H4 (cell line): ENCODE data around the gene ISYNA1. TPM values are rescaled to one million over a fixed set of nuclear protein-coding genes. Genes with fewer than 3 reads are reported as not detected.

ENCODE experiments used
- DNase-seq: peaks from one replicate; pipeline ENCODE4 v3.0.0-alpha.2; 2015; ENCODE audit warnings: low spot score
- total RNA-seq: library from RNA; depleted of rRNA; stranded (reverse); fragments of >200 nt; shearing (Covaris generic); gene quantifications from 2 replicates; pipeline ENCODE4 v1.2.3, GENCODE V29; 2014; rRNA removed

ISYNA1 gene
- 0.33 and 0.45 TPM in 2 replicates for total RNA-seq

DNA sequence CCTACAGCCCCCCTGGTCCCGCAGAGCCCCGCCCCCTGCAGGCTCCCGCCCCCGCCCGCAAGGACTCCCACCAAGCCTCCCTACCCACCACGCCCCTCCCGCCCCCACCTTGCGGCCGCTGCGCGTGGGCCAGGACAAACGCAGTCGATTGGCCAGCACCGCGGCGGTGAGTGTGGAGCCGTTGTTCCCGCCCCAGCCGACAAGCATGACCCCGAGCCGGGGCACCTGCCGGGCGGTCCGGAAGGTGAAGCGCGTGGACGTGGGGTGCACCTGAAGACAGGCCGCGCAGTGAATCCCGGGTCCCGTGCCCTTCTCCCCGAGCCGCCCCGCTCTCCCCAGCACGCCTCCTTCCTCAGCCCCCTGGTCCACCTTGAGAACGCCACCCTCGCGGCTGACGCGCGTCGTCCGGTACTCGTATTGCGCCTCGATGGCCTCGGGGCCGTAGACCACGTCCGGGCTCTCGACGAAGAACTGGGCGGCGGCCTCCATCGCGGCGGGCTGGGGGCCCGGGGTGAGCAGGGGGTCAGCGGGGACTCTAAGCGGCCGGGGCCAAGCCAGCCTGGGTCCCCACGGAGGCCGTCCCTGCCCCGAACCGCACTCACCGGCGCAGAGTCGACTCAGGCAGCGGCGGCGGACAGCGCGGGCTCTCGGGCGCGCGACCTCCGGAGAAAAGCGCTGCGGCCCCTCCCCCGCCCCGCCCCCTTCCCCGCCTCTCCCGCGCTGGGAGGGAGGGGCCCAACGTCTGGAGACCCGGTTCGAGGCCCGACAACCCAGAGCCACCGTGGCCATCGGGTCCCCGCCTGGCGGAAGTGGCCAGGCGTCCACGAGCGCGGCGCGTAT, at the start of gene ISYNA1:
Gene ISYNA1, minus strand, starts transcription at position 643 of the 840 bp plus-strand sequence. Its CDS starts 154 bp downstream, at position 489.
- no peak for DNase-seq

DNA sequence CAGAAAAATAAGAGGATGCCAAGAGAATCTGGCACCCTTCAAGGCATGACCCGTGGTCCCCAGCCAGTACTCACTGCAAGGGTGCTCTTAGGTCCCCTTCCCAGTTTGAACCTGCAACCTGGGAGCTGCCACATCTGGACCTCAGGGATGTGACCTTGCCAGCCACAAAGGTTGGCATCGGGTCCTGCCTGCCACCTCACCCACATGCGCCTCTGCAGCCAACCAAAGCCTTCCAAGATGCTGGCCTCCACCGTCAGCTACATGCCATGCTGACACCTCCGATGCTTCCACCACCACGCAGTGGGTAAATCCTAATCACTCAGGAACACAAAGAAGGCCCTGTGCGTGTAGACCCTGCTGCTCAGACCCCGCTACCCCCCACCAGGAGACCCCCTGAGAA, 48.8 kb upstream of the ISYNA1 start:
- DNase-seq, result no peak

DNA sequence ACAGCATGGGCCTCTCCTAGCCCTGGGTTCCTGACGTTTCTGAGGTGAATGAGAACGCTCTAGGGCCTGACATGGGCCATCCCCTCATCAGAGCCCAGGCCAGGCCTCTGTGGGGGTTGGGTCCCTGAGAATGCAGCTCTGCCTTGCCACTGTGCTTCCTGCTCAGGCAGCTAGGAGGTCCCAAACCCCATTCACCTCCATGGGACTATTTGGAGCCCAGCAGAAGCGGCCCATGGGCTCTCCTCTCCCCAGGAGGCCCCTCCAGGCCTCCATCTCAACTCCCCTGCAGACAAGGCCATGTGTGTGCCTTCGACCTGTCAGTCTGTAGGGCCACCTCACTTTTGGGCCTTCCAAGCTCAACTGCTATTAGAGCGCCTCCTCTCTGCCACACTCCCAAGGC, 47.1 kb upstream of the ISYNA1 start:
- no peak for DNase-seq

DNA sequence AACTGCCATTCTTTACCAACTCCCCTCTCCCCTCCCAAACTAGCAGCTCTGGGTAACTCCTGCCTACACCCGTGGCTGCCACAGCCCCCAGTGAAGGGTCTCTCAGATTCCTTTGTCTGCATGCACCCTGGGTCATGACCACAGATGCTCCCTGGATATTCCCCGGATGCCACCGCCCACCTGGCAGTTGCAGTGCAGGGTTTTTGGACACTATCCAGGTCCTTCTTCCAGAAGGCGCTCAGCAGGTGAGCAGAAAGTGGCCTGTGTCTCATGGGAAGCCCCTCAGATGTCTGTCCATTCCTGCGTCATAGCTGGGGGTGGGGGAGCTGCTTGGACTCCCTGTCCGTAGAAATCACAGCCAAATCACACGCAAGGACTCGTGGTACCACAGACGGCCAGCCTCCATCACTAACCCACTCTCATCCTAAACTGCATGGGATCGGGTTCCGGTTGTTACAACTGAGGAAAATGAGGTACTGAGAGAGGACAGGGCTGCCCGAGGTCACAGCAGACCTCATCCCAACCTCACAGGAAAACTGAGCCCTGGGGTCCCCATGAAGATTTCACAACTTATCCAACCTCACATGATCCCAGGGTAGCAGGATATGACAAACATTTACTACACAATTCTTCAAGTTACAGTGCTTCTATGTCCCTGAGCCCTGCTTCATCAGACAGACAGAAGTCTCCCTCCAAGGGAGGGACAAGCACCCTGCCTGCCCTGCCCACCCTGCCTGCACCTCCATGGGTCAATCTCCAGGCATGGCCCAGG, 45.4 kb upstream of the ISYNA1 start:
- no peak for DNase-seq

DNA sequence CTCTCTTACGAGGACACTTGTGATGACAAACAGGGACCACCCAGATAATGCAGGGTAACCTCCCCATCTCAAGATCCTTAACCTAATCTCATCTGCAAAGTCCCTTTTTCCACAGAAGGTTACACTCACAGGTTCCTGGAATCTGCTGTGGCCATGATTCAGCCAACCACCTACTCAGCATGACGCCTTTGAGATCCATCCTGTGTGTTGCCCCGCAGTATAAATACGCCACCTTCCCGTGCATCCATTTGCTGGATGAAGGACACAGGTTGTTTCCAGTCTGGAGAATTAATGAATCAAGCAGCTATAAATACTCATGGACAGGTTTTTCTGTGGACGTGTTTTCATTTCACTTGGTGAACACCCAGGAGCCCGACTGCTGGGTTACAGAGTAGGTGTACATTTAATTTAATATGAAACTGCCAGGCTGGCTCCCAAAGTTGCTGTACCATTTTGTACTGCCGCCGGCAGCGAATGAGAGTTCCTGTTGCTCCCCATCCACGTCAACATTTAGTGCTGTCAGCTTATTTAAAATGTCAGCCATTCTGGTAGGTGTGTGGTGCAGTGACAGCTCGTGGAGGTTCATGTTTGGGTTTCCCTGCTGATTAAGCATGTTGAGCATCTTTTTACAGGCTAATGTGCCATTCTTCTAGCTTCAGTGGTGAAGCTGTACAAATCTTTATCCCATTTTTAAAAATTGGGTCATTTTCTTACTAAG, 43.7 kb upstream of the ISYNA1 start:
- DNase-seq, result no peak

DNA sequence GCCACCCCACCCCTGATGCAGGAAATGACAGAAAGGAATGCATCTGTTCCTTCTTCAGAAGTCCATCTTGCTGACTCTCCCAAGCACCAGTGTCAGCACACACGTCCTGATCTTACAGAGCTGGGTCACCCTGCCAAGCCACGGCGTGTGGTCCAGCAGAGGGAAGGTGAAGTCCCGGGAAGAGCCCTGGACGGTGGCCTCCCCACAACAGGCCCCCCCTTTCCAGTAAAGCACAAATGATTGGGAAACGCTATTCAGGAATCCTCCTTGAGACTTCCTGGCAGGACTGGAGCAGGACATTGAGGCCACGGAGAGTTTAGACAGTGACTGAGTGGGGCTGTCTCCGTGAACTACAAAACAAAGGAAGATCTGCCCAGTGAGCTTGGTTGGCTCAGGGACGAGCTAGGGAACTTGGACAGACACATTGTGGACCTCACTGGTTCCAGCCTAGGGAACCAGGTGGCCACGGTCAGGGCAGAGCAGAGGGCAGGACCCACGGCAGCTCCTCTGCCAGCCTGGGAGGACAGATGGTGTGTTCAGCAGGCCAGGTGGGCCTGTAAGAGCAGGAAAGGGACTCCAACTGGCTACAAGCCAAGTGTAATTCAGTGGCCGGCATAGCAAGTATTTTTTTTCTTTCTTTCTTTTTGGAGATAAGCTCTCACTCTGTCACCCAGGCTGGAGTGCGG, 42.2 kb upstream of the ISYNA1 start:
- no peak for DNase-seq

DNA sequence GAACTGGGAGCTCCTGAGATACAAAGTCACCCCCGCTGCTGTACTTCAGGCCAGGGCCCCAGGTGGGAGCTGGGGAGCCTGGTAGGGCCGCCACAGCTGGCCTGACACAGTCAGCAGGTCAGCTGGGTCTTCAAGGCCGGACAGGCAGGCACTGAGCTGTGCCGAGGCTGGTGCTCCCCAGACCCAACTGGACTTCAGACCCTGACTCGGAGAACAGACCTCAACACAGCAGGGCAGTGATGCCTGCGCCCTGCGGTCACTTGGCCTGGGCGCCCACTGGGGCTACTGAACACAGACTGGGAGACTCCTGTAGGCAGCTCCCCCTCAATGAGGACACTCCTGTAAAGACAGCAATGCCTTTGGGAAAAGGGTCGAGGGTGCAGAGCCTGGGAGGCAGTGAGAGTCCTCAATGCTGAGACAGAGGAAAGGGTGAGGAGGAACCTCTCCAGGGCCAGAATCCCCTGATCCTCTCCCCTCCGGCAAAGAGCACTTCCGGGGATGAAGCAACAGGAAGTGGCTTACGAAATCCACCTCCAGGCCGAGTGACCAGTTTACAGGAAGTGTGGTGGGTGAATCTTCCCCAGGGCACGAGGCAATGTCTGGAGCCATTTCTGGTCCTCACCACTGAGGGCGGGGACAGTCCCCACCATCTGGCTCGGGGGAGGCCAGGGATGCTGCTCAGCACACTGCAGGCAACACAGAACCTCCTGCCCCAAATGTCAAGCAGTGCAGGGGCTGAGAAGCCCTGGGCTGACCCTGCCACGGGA, 40.8 kb upstream of the ISYNA1 start:
- peak; percentile 91 for DNase-seq

DNA sequence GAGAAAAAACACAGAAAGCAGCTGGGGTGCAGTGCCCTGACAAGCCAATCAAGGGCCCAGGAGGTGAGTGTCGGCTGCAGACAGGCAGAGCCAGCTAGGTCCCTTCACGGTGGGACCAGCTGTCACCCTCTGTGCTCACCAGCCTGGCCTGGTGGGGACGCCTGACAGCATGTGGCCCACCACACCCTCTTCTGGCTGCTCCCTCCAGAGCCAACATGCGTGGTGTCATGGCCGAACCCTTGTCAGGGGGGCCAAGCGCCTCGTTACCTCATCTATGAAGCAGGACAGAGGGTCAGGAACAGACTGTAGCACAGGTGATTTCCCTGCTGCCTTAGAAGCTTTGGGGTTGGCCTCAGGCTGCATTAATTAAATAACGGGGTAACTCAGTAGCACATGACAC, 40.0 kb upstream of the ISYNA1 start:
- no peak for DNase-seq

DNA sequence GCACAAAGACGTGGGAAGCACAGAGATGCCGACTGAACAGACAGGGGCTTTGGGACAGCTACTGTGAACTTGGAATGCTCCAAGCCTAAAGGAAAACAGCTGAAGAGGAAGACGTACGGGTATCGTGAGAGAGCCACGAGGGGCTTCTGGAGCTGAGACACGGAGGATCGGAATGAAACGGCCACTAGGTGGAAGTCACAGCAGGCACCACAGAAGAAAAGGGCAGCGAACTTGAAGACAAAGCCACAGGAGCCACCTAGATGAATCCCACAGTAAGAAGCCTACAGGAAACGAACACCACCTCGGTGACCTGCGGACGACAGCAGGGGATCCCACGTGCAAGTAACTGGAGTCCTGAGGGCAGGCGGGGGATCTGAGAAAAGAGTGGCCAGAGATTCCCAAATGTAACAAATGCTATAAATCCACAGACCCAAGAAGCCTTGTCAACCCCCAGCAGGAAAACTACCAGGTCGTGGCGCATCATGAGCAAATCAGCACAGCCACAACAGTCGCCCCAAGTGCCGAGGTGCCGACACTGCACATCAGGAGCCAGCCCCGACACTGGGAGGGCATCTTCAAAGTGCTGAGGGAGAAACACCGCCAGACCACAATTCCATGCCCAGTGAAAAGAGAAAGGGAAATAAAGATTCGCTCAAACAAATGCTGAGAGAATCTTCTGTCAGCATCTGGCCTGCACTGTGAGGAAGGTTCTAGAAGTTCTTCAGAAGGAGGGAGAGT, 39.3 kb upstream of the ISYNA1 start:
- no peak for DNase-seq

DNA sequence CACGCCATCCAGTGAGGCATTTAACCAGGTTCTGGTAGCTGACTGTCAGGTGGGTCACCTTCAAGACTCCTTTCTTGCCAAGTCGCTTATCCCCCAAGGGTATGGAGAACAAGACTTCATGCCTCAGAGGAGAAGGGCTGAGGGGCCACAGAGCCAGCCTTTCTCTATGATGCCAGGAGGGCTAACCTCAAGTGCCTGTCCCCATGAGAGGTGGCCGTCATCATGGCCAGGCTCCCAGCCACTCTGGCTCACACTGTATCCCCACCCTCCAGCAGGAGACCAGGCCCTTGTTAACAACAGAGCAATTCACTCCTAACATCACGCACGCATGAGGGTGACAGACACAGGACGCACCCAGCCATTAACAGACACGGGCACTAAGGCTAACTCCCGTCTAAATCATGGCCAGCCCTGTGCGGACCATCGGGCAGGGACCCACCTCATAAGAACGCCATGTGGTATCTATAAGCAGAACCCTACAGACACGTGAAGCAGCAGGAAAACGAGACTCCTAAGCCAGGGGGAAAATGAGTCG, 38.6 kb upstream of the ISYNA1 start:
- DNase-seq, result no peak

DNA sequence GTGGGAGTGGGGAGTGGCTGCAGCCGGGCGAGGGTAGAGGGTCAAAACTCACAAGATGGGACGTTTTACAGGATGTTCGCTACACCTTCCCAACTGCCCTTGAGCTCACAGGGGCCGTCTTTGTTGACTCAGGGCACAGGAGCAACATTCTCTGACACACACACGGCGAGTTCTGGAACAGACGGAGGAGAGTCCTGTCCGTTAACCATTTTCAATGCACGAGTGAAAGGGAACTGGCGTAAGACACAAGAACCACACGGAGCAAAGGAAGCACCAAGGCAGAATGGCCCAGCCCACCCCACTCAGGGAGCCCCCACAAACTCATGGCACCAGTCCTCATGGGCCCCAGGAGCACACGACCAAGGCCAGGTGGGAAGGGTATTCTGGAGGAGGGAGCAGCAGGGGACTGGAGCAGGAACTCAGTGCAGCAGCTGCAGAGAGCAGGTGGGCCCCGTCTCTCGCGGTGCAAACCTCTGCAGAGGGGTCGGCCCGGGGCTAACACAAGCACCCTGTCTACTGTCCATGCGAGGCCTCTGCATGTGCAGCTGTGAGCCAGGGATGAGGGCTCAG, 37.9 kb upstream of the ISYNA1 start:
- no peak for DNase-seq

DNA sequence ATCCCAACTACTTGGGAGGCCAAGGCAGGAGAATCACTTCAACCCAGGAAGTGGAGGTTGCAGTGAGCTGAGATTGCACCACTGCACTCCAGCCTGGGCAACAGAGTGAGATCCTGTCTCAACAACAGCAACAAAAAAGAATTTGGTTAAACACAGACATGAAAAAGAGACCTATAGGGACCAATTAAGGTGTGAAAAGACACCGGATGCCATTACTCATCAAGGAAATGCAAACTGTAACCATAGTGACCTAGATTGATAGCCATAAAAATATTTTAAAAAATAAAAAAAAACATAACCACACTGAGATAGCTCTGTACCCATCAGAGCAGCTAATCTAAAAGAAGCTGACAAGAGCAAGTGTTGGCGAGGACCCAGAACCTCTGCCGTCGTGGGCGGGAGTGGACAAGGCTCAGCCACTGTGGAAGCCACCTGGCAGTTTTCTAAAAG, 37.1 kb upstream of the ISYNA1 start:
- no peak for DNase-seq

DNA sequence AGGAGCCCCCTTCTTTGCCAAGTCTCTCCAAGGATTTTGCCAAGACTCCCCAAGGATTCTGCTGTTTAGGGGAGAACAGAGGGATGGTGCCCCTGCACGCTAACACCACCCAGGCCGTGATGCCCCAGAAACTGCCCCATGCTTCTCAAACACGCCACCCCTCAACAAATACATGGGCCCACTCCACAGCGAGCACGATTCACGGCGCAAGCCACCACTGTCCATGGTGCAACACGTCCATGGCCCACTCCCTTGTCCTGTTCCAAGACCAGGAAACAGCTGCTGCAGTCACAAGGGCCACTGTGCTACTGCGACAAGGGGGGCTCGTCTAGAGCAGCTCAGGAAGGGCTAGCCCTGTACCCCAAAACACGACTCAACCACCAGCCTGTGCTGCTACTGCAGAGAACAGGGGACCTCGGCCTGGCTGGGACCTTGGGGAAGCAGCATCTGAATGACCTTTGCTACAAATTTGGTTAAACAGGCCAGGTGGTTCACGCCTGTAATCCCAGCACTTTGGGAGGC, 36.5 kb upstream of the ISYNA1 start:
- DNase-seq, result no peak

DNA sequence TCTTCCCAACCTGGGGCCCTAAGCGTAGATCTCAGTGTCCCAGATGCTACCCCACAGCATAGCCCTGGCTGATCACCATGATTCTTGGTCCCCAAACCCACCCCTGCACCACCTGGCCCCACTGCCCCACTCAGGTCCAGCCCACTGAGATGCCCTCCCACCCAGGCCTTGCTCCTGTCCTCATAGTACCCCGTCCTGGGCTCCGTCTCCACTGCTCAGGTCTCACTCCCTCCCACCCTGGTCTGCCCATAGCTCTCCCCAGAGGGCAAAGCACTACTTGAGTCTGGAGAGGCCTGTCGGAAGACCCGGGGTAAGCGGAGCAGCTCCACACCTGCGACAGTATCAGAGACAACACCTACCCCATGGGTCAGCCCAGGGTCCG, 35.8 kb upstream of the ISYNA1 start:
- no peak for DNase-seq

DNA sequence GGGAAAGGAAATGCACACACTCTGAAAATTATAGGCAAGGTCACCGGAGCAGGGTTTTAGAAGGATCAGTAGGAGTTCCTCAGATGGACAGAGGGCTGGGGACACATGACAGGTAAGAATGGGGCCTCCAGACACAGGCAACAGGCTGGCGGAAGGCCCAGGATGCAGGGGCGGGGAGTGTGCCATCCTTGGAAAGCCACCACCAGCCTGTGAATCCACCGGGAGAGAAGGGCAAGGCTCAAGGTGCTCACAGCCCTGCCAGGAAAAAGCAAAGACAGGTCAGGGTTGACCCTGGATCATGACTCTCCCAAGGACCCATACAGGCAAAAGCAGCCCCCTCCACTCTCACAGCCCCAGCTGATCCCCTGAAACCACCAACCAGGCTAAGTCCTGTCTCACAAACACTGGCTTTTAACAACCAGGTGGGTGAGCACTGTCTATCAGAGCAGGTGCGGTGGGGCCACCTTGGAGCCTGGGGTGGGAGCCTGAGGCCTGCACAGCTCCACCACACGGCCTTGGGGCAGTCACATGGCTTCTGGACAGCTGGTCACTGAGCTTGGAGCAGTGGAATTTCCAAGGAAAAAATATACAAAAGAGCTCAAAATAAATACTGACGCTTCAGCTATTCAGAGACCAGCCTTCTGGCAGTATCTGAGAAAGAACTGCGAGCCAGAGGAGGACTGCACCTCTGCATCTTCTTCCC, 35.2 kb upstream of the ISYNA1 start:
- DNase-seq, result no peak

DNA sequence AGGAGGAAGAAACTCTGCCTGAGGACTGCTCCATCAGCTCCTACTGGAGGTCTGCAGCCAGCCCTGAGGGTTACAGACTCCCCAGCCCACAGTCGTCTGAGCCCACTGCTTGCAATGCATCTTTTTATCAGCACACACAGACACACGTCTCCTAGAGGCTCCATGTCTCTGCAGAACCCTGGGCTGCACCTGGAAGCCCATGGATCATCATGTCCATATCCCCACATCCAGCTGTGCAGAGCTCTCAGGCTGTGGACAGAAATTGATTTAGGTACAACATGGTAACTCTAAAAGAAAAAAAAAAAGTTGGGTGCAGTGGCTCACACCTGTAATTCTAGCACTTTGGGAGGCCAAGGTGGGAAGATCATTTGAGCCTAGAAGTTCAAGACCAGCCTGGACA, 32.9 kb upstream of the ISYNA1 start:
- DNase-seq, result no peak

DNA sequence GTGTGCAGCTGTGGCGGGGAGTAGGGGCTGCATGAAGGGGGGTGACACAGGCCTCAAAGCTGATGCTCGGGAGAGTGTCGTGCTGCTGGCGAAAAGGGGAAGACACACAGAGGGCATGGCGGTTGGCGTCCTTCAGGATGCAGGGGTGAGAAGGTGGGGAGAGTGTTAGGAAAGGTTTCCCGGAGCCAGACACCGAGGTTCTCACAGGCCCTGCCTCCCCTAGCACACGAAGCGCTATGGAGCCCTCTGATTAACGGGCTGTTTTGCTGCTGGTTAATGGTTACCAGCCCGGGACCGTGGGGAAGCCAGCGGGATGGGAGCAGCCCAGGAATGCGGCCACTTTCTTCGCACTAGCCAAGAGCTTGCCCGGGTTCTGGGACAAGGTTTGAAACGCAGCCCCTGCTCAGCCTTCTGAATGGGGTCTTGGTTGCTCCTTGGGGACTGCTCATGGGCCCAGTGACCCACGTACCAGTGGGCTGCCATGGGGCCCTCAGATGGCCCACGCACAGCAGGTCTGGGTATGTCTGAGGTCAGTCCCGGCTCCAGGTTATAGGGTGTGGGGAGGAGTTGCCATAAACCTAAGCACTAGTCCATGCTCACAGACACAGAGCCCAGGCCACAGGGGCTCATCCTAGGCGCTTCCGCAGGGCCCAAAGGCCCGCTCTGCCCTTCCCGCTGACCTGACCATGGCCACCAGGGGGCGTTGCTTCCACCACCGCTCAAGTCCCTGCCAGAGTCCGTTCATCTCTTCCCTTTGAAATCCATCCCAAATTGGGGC, 31.3 kb upstream of the ISYNA1 start:
- DNase-seq, result peak; percentile 54

DNA sequence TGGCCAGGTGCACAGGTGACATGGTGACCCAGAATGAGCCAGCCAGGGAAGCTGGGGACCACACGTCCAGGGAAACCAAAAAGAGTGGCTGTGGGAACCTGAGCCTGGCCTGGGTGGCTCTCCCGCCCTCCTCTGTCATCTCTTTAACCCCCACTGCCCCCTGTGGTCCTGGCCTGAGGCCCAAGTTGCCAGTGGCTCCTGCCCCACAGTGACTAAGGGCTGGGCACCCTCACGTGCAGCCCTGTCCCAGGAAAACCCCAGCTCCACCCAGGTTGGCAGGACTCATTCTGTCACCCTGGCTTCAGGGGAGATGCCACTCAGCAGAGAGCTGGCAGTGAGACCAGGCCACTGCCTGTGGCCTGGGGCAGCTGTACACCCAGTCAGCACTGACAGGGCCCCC, 30.6 kb upstream of the ISYNA1 start:
- no peak for DNase-seq
